ENCODE measurements around the gene TARS2.

The TARS2 gene

DNA sequence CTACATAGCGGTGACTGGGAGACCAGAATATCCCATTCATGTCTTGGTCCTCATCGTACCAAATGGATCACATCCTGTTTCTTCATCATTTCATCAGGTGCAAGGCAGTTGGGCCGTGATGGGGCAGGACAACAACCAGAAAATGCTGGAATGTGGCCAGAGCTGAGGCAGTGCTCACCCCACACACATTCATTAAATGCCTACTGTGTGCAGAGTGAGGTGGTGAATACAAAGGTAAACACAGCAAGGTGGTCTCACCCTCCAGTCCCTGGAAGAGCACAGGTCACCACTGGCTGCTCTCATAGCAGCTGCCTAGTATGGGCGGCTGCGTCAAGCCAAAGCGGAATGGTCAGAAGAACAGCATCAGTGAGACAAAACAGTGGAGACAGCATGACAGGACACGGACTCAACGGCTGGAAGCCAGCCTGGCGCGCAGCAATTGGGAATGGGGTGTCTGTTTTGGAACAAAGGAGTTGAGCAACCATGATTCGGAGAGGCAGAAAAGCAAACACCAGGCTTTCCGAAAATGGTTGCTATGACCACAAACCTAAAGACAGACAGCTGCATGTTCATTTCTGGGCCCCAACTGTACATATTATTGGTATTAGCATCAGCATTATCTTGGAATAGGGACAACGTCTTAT lies 56.4 kb downstream of the TARS2 start:
- no peak for DNase-seq

DNA sequence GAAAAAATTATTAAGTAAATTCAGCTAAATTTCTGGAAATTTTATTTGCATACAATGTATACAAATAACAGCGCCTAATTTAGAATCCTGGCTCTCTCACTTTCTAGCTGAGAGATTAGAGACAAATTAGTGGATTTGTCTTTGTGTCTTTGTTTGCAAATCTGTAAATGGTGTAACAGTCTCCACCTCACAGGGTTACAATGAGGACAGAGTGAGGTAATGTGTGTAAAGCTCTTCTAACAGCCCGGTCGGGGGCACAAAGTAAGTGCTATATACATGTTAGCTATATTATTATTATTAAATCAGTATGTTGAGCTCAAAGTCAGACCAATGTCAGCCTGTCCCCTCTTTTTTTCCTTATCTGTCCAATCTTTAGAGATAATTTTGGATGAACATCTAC lies 57.0 kb downstream of the TARS2 start:
- DNase-seq = no peak

DNA sequence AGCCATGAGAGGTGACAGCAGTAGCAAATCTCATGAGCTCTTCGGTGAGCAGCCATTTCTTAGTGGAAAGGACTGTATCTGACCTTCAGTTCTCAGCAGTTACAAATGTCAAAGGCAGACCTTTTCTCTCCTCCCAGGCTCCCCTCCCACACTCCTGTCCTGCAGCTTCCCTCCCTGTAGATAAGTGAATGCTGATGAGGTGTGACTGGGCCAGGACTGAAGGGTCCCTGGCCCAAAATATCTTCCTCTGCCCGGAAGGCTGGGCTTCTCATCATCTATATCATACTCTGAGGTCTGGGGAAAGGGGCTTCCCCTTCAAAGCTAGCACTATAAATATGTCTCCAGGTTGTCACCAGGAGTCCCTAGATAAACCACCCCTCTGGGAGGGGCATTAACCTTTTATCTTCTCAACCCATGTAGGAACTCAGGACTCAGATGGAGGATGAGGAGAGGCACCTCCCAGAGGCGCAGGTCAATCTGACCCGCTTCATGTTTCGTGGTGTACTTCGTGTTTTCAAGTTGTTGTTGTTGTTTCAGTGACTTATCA lies 58.3 kb downstream of the TARS2 start:
- DNase-seq = peak; percentile 59

DNA sequence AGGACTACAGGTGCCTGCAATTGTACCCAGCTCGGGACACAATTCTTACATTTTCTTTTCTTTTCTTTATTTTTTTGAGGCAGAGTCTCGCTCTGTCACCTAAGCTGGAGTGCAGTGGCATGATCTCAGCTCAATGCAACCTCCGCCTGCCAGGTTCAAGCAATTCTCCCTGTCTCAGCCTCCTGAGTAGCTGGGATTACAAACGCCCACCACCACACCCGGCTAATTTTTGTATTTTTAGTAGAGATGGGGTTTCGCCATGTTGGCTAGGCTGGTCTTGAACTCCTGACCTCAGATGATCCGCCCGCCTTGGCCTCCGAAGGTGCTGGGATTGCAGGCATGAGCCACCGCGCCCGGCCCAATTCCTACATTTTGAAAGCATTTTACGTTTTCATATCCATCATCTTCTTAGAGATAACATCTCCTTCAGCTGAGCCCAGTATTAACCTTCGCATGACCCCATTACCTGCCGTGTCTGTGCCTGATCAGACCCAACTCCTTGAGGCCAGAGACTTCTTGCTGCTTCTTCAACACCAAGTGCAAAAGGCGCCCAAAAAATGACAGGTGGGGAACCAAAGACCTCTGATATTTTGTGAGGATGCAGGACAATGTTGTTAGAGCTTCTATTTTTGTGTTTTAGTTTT lies 59.2 kb downstream of the TARS2 start:
- no peak for DNase-seq

DNA sequence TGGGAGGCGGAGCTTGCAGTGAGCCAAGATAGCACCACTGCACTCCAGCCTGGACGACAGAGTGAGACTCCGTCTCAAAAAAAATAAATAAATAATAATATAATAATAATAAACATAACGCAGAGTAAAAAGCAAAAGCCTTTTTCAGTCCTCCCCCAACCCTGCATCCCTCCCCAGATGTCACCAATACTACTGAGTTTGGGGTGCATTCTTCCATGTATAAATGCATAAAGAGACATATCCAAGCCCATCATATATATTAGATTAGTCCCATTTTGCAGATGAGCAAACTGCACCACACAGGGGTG lies 61.1 kb downstream of the TARS2 start:
- no peak for DNase-seq

DNA sequence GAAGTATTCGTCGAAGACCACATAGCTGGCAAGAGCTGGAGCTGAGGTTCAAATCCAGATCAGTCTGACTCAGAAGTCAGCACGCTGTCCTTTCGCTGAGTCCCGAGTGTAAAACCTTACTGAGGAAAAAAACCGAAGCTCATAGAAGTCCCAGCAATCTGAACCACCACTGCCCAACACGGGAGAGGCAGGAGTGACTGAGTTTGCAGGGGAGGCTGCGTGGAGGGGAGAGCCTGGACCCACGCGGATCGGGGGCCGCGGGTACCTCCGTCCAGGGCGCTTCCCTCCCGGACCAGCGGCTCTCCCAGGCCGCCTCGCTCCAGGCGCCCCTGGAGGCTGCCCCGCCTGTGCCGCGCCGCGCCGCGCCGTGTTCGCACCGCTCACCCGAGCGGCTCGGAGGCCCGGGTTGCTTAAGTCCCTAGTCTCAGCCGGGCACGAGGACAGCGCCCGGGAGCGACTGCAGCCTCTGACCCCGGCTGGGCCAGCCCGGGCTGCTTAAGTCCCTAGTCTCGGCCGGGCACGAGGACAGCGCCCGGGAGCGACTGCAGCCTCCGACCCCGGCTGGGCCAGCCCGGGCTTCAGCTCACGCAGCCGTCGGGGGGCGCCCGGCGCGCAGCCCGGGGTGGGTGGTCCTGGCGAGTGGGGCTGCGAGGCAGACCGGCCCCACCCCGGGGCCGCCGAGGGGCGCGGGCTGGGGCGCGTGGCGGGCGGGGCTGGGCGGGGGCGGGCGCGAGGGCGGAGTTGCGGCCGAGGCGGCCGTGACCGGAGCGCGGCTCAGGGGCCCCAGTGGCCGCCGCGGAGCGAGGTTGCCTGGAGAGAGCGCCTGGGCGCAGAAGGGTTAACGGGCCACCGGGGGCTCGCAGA lies 61.6 kb downstream of the TARS2 start, which contains the start of gene ADAMTSL4:
Gene ADAMTSL4 (plus strand): TSS at position 777 of the 864 bp plus-strand sequence. CDS start 2,881 bp downstream, outside the sequence.
- peak; percentile 86 for DNase-seq

DNA sequence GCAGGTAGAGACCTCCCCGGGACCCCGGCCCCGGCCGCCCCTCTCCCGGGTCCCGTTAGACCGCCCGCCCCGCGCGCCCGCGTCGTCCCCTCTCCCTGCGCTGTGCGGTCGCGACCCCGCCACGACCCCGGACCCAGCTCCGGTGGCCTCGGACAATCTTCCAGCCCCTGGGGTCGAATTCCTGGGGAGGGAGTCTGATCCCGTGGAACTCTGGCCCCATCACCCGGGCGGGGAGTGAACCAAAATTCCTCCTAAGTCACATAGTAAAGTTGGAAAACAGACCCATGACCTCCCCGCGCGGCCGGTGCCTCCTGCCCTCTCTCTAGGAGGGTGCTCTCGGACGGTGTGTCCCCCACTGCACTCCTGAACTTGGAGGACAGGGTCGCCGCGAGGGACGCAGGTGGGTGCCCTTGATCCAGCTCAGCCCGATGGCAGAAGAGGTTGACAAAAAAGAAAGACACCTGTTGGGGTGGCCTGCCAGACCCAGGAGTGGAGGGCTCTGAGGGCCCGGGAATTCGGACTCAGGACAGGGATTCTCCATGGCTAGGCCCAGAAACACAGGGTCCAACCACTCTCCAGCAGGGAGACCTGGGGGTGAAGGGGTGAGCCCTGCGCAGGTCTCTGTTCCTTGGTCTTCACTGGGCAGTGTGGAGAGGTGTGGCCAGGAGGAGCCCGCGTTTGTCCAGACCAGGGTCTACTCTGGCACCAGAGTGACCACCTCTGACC lies 62.4 kb downstream of the TARS2 start:
- DNase-seq = no peak

DNA sequence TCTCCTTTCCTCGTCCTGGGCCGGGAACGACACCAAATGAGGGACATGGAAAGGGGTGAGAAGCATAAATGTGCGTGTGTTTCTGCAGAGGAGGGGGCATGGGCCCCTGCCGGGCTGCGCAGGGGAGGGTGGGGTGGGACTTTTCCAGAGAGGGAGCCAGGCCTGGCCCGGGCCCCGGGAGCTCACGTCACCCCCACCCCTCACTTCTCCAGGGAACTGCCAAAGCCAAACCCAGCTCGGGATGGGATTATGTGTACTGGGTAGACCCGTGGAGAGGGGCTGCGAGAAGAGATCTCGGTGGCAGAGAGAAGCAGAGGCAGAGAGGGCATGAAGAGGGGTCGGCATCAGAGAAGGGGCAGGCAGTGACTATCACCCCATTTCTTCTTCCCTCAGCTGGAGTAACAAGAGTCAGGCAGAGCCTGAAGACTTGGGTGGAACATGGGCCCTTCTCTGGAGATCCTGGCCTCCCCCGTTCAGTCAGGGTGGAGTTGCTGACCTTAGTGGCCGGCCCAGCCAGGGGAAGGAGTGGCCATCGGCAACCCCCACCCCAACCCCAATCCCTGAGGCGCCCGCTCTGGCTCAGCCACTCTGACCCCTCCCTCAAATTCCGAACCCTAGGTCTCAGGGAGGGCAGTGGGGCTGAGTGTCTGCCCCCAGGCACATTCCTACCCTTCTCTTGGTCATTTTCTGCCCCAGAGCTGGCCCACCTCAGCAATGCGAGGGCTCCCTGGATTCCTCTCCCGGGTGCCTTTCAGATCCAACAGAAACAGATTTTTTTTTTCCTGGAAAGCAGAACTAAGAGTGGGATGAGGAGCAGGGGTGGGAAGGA lies 63.2 kb downstream of the TARS2 start:
- DNase-seq = no peak

DNA sequence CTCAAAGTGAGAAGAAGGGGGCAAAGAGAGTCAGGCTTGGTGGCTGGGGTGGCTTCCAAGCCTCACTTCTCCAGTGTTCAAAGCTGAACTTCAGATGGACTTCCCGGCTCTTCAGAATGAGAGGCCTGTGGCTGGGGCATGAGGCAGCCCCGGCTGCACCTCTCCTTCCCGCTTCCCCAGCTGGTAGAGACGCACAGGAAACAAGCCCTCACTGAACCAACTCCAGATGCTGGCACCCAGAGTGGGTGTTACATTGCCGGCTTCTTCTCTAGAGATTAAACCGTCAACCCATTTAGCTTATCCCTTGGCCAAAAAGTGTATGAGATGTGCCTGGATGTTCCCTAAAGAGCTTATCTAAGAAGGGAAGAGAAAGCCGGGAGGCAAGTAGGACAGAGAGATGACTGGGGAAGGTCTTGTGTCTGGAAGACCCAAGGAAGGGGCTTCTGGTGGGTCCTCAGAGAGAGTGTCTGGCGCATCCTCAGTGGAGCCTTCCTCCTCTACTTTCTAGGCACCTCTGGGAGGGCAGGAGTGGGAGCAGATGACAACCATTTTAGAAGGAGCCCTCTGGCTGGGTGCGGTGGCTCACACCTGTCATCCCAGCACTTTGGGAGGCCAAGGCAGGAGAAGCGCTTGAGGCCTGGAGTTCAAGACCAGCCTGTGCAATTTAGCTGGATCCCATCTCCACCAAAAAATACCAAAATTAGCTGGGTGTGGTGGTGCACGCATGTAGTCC lies 64.0 kb downstream of the TARS2 start:
- no peak for DNase-seq

DNA sequence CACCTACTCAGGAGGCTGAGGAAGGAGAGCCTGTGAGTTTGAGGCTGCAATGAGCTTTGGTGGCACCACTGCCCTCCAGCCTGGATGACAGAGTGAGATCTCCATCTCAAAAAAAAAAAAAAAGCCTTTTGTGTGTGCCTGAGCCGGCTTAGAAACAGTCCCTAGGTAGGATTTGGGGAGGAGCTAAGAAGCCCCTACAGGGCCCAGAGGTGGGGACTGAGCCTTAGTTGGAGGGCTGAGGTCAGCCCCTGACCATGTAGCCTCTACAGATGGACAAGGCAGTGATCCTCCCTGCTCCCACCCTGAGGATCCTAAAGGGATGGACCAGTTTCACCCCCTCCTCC lies 64.5 kb downstream of the TARS2 start:
- DNase-seq = no peak

DNA sequence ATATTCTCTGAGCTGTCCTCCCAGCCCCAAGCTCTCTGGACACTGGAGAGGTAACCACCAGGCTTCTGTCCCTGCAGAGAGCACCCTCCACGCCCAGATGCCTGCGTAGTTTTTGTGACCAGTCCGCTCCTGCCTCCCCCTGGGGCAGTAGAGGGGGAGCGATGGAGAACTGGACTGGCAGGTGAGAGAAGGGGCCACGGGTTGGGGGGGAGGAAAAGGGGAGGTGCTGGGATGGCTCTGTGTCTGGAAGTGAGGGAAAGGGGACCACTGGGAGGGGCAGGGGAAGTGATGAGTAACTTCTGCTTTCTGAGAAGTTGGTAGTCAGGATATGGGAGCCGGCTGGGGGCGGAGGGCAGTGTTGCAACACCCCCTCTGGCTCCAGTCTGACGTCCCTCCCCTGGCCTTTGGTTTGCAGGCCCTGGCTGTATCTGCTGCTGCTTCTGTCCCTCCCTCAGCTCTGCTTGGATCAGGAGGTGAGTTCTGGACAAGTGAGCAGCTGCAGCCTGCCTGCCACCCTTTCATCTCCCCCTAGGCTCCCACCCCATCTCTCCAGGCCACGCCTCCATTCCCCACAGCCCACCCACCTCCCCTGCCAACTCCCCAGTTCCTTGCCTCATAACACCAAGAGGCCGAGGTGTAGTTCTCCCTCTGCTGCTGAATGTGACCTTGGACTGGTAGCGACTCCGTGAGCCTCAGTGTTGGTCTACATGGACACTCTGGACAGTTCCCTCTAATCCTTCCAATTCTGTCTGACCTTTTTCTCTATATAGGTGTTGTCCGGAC lies 65.1 kb downstream of the TARS2 start:
- peak; percentile 98 for DNase-seq

DNA sequence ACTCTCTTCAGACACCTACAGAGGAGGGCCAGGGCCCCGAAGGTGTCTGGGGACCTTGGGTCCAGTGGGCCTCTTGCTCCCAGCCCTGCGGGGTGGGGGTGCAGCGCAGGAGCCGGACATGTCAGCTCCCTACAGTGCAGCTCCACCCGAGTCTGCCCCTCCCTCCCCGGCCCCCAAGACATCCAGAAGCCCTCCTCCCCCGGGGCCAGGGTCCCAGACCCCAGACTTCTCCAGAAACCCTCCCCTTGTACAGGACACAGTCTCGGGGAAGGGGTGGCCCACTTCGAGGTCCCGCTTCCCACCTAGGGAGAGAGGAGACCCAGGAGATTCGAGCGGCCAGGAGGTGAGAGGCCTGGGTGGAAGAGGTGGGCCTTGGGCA lies 65.7 kb downstream of the TARS2 start:
- DNase-seq = no peak

DNA sequence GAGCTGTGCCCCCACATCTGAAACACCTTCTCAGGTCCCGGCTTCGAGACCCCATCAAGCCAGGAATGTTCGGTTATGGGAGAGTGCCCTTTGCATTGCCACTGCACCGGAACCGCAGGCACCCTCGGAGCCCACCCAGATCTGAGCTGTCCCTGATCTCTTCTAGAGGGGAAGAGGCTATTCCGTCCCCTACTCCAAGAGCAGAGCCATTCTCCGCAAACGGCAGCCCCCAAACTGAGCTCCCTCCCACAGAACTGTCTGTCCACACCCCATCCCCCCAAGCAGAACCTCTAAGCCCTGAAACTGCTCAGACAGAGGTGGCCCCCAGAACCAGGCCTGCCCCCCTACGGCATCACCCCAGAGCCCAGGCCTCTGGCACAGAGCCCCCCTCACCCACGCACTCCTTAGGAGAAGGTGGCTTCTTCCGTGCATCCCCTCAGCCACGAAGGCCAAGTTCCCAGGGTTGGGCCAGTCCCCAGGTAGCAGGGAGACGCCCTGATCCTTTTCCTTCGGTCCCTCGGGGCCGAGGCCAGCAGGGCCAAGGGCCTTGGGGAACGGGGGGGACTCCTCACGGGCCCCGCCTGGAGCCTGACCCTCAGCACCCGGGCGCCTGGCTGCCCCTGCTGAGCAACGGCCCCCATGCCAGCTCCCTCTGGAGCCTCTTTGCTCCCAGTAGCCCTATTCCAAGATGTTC lies 66.3 kb downstream of the TARS2 start:
- DNase-seq = no peak

DNA sequence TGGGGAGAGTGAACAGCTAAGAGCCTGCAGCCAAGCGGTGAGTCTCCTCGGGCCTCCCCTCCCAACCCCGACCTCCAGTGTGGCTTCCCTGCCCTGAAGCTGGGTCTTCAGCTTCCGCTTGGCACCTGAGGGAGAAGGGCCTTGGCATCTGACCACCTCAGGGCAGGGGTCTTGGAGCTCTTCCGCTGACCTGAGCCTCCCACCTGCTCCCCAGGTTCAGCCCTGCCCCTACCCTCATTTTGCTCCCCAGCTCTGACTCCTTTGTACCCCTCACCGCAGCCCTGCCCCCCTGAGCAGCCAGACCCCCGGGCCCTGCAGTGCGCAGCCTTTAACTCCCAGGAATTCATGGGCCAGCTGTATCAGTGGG lies 66.8 kb downstream of the TARS2 start:
- no peak for DNase-seq

DNA sequence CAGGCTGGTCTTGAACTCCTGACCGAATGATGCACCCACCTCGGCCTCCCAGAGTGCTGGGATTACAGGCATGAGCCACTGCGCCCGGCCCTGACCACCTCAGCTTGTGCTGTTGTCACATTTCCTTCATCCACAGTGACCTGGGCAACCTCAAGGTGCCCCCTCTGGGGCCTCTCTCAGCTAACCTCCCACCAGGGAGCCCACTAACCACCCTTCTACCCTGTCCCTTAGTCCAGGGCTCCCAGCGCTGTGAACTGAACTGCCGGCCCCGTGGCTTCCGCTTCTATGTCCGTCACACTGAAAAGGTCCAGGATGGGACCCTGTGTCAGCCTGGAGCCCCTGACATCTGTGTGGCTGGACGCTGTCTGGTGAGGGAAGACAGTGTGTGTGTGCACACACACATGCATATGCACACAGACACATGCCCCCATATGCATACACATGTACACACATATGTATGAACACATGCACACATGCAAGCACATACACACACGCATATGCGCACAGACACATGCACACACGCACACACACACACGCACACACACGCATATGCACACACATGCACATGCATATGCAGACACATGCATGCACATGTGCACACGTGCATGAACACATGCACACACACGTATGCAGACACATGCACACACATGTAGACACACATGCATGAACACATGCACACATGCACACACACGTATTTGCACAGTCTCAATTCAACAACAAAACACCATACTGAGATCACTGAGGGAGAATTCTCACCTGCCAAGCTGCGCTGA lies 68.2 kb downstream of the TARS2 start:
- DNase-seq = no peak

DNA sequence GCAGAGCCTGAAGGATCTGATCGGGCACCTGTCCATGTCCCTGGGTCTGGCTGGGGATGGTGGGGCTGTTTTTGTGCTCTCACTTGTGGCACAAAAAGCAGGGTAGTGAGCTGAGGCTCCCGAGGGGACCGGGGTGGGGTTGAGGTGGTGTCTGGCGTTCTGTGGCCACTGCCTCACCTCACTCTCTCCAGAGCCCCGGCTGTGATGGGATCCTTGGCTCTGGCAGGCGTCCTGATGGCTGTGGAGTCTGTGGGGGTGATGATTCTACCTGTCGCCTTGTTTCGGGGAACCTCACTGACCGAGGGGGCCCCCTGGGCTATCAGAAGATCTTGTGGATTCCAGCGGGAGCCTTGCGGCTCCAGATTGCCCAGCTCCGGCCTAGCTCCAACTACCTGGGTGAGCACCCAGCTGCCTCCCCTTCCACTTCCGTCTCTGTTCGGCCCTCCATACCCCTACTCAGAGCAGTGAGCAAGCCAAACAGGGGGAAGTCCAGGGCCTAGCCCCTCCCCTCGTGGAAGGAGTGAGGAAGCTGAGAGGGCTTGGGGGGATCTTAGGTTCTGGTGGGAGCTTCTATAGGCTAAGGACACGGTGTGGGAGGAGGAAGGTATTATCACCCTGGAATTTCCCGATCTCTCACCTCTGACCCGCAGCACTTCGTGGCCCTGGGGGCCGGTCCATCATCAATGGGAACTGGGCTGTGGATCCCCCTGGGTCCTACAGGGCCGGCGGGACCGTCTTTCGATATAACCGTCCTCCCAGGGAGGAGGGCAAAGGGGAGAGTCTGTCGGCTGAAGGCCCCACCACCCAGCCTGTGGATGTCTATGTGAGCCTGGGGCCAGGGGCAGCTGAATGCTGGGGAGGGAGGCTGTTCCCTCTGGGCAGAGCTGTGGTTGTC lies 69.0 kb downstream of the TARS2 start:
- DNase-seq = no peak

DNA sequence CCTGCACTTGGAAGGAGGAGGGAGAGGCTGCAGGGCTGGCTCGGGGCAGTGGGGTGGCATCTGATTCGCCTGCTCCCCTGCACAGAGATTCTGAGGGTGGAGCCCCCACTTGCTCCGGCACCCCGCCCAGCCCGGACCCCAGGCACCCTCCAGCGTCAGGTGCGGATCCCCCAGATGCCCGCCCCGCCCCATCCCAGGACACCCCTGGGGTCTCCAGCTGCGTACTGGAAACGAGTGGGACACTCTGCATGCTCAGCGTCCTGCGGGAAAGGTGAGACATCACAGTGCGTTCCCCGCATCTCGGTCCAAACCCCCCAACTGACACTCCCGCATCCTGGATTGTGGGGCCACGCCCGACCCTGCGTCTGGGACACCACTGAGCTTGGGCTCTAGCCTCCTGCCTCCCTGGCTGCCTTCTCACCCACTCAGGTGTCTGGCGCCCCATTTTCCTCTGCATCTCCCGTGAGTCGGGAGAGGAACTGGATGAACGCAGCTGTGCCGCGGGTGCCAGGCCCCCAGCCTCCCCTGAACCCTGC lies 69.9 kb downstream of the TARS2 start:
- DNase-seq = no peak
